ENCODE data around the gene CLEC2L.

The CLEC2L gene

DNA sequence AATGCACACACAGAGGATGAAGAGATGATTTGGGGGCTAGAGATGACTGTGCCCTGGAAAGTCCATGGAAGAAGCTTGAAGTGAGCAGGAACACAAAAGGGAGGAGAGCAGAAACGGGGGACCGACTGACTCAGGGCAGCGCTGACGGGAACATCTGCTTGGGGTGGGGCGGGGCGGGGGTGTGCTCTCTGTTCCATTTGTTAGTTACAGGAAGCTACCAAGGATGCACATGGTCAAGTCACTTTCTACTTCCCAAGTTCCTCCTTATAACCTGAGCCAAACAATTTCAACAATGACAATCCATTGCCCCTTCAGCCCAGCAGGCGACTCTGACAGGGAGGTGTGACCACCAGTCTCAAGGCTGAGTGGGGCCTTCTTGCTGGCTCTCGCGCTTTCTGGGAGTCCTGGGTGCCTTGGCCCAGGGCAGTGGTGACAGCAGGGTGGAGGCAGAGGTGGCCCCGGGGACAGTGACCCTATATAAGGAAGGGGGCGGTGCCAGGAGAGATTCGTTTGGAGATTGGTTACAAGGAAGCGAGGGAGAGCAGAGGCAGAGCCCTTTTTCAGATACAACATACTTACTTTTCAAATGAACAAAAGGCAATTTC lies 39.6 kb downstream of the CLEC2L start:
- Mint-ChIP-seq H3K4me1 (no peaks in the 10 kb centered on the region), H3K9me3 (no peaks in the 10 kb centered on the region), H3K27ac (no peak overlapping the region), H3K27me3 (ENCODE audit: low read depth) (peaks cover 7% of the 10 kb centered on the region), H3K4me3 (no peak overlapping the region), H3K36me3 (ENCODE audit: low read depth) (peaks cover 70% of the 10 kb centered on the region)
- TF ChIP-seq, protein P1, sequence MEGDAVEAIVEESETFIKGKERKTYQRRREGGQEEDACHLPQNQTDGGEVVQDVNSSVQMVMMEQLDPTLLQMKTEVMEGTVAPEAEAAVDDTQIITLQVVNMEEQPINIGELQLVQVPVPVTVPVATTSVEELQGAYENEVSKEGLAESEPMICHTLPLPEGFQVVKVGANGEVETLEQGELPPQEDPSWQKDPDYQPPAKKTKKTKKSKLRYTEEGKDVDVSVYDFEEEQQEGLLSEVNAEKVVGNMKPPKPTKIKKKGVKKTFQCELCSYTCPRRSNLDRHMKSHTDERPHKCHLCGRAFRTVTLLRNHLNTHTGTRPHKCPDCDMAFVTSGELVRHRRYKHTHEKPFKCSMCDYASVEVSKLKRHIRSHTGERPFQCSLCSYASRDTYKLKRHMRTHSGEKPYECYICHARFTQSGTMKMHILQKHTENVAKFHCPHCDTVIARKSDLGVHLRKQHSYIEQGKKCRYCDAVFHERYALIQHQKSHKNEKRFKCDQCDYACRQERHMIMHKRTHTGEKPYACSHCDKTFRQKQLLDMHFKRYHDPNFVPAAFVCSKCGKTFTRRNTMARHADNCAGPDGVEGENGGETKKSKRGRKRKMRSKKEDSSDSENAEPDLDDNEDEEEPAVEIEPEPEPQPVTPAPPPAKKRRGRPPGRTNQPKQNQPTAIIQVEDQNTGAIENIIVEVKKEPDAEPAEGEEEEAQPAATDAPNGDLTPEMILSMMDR (IDR thresholded peaks at IDR 0.05; ENCODE audit: unreplicated experiment in 3 of 3): no peak

DNA sequence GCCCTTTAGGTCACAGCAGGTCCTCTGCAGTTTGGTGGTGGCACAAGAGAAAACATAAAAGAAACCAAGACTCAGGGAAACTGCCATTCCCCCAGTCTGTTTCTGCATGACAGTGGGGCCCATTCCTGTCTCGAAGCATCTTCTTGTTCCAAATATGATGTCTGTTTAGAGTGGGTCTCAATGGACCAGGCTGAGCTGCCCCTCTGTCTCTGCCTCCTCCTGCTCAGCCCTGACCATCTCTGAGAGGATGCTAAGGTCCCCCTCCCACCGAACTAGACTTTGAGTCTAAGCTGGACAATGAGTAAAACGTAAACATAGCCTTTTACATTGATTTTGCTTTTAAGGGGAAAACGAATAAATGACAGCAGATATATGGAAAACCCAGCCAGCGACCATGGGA lies 40.4 kb downstream of the CLEC2L start:
- no peaks in the 10 kb centered on the region for H3K9me3 Mint-ChIP-seq

DNA sequence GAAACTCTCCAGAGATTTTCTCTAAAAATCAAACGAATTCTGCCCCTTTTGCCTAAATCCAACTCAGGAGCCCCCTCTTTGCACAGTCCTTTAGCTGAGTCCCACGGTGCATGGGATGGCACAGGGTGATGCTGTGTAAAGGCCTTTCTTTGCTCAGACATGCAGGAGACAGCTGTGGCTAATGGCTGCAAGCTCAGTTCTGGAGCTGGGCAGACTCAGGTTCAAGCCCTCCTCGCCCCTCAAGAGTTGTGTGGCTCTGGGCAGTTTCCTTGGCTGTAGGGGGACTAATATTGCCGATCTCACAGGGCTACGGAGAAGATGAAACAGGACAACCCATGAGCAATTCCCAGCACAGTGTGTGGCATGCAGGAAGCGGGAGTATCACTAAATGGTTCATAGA lies 42.6 kb downstream of the CLEC2L start:
- peaks cover 72% of the 10 kb centered on the region for H3K36me3 Mint-ChIP-seq (ENCODE audit: low read depth)
- no peak overlapping the region for H3K27ac Mint-ChIP-seq
- no peak overlapping the region for H3K4me3 Mint-ChIP-seq
- TF ChIP-seq, protein P1 (IDR thresholded peaks at IDR 0.05; ENCODE audit: unreplicated experiment in 3 of 3): no peak
- no peaks in the 10 kb centered on the region for H3K27me3 Mint-ChIP-seq (ENCODE audit: low read depth)
- H3K4me1 Mint-ChIP-seq: peaks cover 7% of the 10 kb centered on the region
- no peaks in the 10 kb centered on the region for H3K9me3 Mint-ChIP-seq

More for the DNA sequence above, 40.4 kb downstream of the CLEC2L start:
- Mint-ChIP-seq H3K4me1 (no peaks in the 10 kb centered on the region), H3K27ac (no peak overlapping the region), H3K27me3 (ENCODE audit: low read depth) (peaks cover 2% of the 10 kb centered on the region), H3K36me3 (ENCODE audit: low read depth) (peaks cover 76% of the 10 kb centered on the region), H3K4me3 (no peak overlapping the region)
- TF ChIP-seq, protein P1 (IDR thresholded peaks at IDR 0.05; ENCODE audit: unreplicated experiment in 3 of 3): no peak

DNA sequence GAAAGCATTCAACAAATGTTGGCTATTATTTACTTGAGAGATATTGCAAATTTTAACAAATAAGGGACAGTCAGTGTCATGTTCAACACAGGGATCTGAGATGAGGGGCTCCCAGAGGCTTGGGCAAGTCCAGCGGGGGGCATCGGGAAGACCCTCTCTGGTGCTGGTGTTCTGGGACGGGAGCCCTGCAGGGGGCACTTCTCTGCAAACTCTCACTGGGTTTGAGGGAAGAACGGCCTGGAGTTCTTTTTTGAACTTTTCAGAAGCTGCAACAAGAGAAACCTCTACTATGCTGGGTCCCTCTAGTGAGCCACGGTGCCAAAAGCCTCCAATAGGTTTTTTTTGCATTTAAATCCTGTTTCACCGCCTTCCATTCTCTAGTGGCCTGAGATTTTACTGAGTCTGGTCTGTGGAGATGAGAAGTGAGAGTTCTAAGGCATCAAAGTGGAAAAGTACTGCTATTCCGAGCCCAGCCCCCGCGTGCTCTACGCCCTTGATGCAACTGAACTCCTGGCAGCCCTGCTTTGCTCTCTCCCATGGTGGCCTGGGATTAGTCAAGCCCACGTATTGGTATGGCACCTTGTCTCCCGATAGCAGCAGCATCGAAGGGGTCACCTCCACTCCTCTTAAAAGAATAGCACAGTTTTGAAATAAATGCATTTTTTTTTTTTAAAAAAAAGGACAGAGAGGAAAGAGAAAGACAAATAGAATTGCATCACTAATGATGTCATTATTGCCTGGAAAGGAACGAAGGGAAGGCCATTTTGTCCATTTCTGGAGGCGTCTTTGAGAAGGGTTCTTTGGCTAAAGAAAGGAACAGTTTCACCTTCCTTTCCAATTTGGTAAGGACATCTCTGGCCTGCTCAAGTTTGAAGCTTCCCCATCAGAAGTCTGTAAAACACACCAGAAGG lies 43.5 kb downstream of the CLEC2L start:
- TF ChIP-seq, protein P1 (IDR thresholded peaks at IDR 0.05; ENCODE audit: unreplicated experiment in 3 of 3): no peak
- Mint-ChIP-seq H3K9me3 (no peaks in the 10 kb centered on the region), H3K4me1 (peaks cover 7% of the 10 kb centered on the region), H3K4me3 (no peak overlapping the region), H3K27me3 (ENCODE audit: low read depth) (no peaks in the 10 kb centered on the region), H3K27ac (peak overlapping the region in 1 of 3 experiments; percentile 25), H3K36me3 (ENCODE audit: low read depth) (peaks cover 74% of the 10 kb centered on the region)

DNA sequence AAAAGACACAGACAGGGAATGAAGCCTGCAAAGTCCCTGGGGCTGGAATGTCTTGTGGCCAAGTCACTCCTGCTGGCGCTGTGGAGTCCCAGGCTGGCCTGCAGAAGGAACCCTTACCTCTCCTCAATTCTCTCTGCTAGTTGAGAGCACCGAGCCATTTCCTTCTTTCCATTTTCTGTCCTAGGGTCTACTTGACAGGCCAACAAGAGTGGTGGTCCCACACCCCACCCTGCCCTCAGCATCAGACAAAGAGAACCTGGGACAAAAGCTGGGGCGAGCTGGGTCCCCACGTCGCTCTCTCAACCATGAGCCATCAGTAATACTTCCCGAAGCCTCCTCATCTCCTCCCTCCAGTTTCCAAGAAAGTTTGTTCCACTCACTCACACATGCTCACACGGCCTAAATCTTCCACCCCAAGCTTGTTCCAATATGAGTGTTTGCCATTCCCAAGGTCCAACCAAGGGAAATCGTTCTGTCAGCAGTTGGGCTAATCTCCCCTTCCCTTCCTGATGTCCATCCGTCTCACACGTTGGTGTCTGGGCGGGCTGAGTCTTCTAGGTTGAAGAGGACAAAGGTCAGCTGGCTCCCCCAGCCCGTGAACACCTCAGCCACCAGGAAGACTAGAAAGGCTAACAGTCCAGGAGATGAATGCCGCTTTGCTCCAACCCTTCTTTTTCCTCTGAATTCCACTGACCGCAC lies 44.3 kb downstream of the CLEC2L start:
- H3K4me1 Mint-ChIP-seq: peaks cover 7% of the 10 kb centered on the region
- H3K4me3 Mint-ChIP-seq: no peak overlapping the region
- no peaks in the 10 kb centered on the region for H3K9me3 Mint-ChIP-seq
- TF ChIP-seq, protein P1 (IDR thresholded peaks at IDR 0.05; ENCODE audit: unreplicated experiment in 3 of 3): no peak
- H3K36me3 Mint-ChIP-seq (ENCODE audit: low read depth): peaks cover 73% of the 10 kb centered on the region
- H3K27ac Mint-ChIP-seq: no peak overlapping the region
- H3K27me3 Mint-ChIP-seq (ENCODE audit: low read depth): no peaks in the 10 kb centered on the region
